Endodermal cell (in vitro differentiated cells): Measurements from ENCODE around the gene NCLN. TPM values are rescaled to one million over a fixed set of nuclear protein-coding genes. Genes with fewer than 3 reads are reported as not detected.

ENCODE experiments used
- DNase-seq: peaks from one replicate; pipeline ENCODE4 v3.0.0-alpha.2; 2017
- H3K27ac ChIP-seq: 2 replicates; pipeline ENCODE4 v1.5.1; 2013; ENCODE audit warnings: mild to moderate bottlenecking, low read depth, low read length, moderate library complexity
- H3K27me3 ChIP-seq: 2 replicates; pipeline ENCODE4 v1.6.1; 2013; ENCODE audit warnings: mild to moderate bottlenecking, low read length, moderate library complexity; ENCODE audit not compliant: insufficient read depth, control insufficient read depth, poor library complexity, severe bottlenecking
- H3K36me3 ChIP-seq: 2 replicates; pipeline ENCODE4 v1.7.0; 2013; ENCODE audit warnings: mild to moderate bottlenecking, low read length, moderate library complexity; ENCODE audit not compliant: control insufficient read depth, insufficient read depth
- H3K4me1 ChIP-seq: one replicate; pipeline ENCODE4 v1.7.0; 2013; ENCODE audit warnings: low read length; ENCODE audit not compliant: control insufficient read depth, insufficient read depth
- H3K4me3 ChIP-seq: 2 replicates; pipeline ENCODE4 v1.5.1; 2013; ENCODE audit warnings: mild to moderate bottlenecking, low read length, moderate library complexity
- H3K9ac ChIP-seq: 2 replicates; pipeline ENCODE4 v1.6.1; 2013; ENCODE audit warnings: mild to moderate bottlenecking, low read length, moderate library complexity; ENCODE audit not compliant: poor library complexity, severe bottlenecking; ENCODE audit errors: extremely low read depth
- H3K9me3 ChIP-seq: 2 replicates; pipeline ENCODE4 v1.6.1; 2013; ENCODE audit warnings: mild to moderate bottlenecking, low read length, moderate library complexity; ENCODE audit not compliant: control insufficient read depth
- H3K27ac Mint-ChIP-seq: 2 replicates; pipeline ENCODE4 v1.8.0; 2020; ENCODE audit warnings: mixed read lengths
- H3K27me3 Mint-ChIP-seq: 2 replicates; pipeline ENCODE4 v1.8.0; 2021; ENCODE audit warnings: mild to moderate bottlenecking, mixed read lengths; ENCODE audit not compliant: insufficient read depth
- H3K36me3 Mint-ChIP-seq: 2 replicates; pipeline ENCODE4 v1.8.0; 2020; ENCODE audit warnings: low read depth, mixed read lengths
- H3K4me1 Mint-ChIP-seq: 2 replicates; pipeline ENCODE4 v1.8.0; 2020; ENCODE audit warnings: mixed read lengths
- H3K4me3 Mint-ChIP-seq: 2 replicates; pipeline ENCODE4 v1.8.0; 2020; ENCODE audit warnings: mild to moderate bottlenecking, moderate library complexity, mixed read lengths
- H3K9me3 Mint-ChIP-seq: 2 replicates; pipeline ENCODE4 v1.8.0; 2020; ENCODE audit warnings: mild to moderate bottlenecking, mixed read lengths
- CTCF ChIP-seq: fragments of 200-600 bp; sonication (generic); conservative IDR thresholded peaks from 2 replicates; pipeline ENCODE4 v1.5.0; 2021; ENCODE audit warnings: antibody characterized with exemption, mild to moderate bottlenecking
- WGBS, 2 experiments: methylation state at CpG; one replicate each; pipeline versions ENCODE4 v1.1.5 to v1.1.7; 2013; ENCODE audit warnings: missing lambda C conversion rate in 2 of 2, mixed read lengths in 1 of 2; ENCODE audit not compliant: insufficient coverage in 1 of 2, insufficient read length in 1 of 2; 5-methylcytosine and 5-hydroxymethylcytosine counted together
- total RNA-seq, 2 donors: library from RNA; stranded (reverse); fragmentation: NEBNext Ultra II Directional in 1 of 2; extraction: Animal tissue kit (Norgen Biotek cat#: 25700) in 1 of 2; gene quantifications; 2 replicates in 1 of 2; 3 replicates in 1 of 2; pipeline ENCODE4 v1.2.1, GENCODE V29; 2021

NCLN gene
- total RNA-seq, 2 donors from 2014 or later = 80.6 to 91.2 TPM

GRCh38 chr19:3179739-3180293 lies 5.9 kb upstream of the NCLN start:
- 93 to 94% methylated on average over 20 to 31 of the region's 31 CpGs for WGBS, 2 experiments
- Mint-ChIP-seq H3K36me3 (no peaks in the 10 kb centered on the region), H3K4me1 (no peaks in the 10 kb centered on the region), H3K4me3 (no peak overlapping the region), H3K27me3 (no peaks in the 10 kb centered on the region), H3K27ac (no peak overlapping the region), H3K9me3 (no peaks in the 10 kb centered on the region)
- H3K27me3 ChIP-seq = no peaks in the 10 kb centered on the region
- no peaks in the 10 kb centered on the region for H3K36me3 ChIP-seq
- no peak overlapping the region for H3K27ac ChIP-seq
- H3K9me3 ChIP-seq = no peaks in the 10 kb centered on the region
- DNase-seq = no peak
- no peak overlapping the region for H3K4me3 ChIP-seq
- H3K9ac ChIP-seq = no peak overlapping the region
- H3K4me1 ChIP-seq = no peaks in the 10 kb centered on the region
- no peak for TF ChIP-seq CTCF

- 87 to 91% methylated on average over 13 of the region's 13 CpGs for WGBS, 2 experiments
Observed at GRCh38 chr19:3183721-3184641, 1.7 kb upstream of the NCLN start.

More at GRCh38 chr19:3183721-3184641, 1.7 kb upstream of the NCLN start:
- H3K27ac Mint-ChIP-seq = no peak overlapping the region
- no peak overlapping the region for H3K4me3 Mint-ChIP-seq
- DNase-seq = no peak
- peaks cover 7% of the 10 kb centered on the region for H3K4me1 Mint-ChIP-seq
- TF ChIP-seq CTCF = no peak
- H3K9me3 Mint-ChIP-seq = no peaks in the 10 kb centered on the region
- H3K4me3 ChIP-seq = no peak overlapping the region
- H3K36me3 Mint-ChIP-seq = peaks cover 4% of the 10 kb centered on the region
- H3K27me3 Mint-ChIP-seq = no peaks in the 10 kb centered on the region
- no peaks in the 10 kb centered on the region for H3K27me3 ChIP-seq
- H3K9me3 ChIP-seq = no peaks in the 10 kb centered on the region
- no peaks in the 10 kb centered on the region for H3K4me1 ChIP-seq
- H3K36me3 ChIP-seq = peaks cover 4% of the 10 kb centered on the region
- no peak overlapping the region for H3K9ac ChIP-seq
- no peak overlapping the region for H3K27ac ChIP-seq
